ENCODE measurements around the gene KCNAB1.
A peak's percentile ranks its signal among the peaks of the same experiment; 100 is the strongest.

Gene KCNAB1

GRCh38 chr3:156140001-156140595 lies 19.7 kb downstream of the KCNAB1 start:
- DNase-seq: no peak

- no peak for DNase-seq
These were observed 22.3 kb downstream of the KCNAB1 start for GRCh38 chr3:156142702-156143101.

DNA sequence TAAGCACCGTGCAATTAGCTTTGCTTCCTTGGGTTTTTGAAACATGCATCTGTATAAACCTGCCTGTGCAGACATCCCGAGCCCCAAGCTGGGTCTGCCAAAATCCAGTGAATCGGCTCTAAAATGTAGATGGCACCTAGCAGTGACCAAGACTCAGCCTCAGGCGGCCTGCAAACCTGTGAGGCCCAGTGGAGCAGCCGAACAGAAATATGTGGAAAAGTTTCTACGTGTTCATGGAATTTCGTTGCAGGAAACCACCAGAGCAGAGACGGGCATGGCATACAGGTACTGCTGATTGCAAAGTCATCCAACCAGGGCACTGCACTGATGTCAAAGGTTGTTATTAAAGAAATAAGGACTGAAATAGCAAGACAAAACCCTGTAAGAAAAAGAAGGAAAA lies 22.8 kb downstream of the KCNAB1 start:
- DNase-seq: no peak

DNA sequence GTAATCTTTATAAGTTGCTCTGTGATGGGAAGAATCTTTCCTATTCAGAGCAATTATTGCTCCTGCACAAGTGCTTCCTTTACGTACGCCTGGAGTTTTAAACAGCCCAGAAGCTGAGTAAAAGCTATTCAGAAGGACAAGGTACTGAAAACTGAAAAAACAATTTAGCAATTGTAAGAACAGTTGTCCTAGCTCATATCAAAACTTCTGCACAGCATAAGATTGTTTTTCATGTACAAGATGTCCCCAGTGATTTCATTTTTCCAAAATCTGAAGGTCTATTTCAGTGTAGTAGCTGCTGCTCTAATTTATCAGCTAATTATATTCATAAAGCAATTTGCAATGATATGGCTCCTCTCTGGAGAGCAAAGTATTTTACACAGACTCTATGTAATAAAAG lies 23.7 kb downstream of the KCNAB1 start:
- DNase-seq: no peak

DNA sequence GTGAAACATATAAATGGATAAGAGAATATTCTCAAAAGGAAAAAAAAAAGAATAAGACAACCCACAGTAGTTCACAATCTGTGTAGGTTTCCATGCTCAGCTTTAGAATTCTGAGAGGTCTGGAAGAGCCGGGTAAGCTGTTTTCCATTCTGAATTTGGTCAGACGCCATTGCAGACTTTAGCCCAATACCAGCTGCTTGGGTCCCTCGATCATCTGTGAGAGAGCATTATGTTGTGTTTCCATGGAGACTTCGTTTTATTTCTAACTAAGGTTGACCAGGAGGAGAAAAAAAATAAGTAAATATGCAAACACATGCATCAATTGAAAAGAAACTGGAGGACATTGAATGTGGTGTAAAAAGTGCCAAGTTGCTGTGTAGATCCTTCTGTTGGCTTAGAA lies 25.5 kb downstream of the KCNAB1 start:
- DNase-seq: no peak

- DNase-seq: no peak
These were observed 28.1 kb downstream of the KCNAB1 start for GRCh38 chr3:156148345-156148945.

DNA sequence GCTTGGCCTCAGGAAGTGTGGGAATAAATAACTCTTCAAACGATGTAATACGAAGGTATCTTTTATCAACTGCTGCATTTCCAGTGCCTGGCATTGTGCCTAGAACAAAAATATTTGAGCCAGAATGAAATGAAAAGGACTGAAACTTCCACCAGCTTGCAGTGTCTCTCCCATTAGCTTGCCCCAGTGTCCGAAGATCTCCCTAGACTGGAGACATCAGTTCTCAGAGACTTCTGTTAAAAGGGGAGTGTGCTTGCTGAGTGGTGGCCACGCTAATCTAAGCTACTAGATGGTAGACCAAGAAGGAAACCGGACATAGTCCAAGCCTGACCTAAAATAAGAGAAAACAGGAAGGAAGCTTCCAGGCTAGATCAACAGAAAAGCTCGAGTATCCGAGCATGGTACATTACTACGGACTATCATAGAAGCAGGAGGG lies 28.6 kb downstream of the KCNAB1 start:
- peak; percentile 68 for DNase-seq

DNA sequence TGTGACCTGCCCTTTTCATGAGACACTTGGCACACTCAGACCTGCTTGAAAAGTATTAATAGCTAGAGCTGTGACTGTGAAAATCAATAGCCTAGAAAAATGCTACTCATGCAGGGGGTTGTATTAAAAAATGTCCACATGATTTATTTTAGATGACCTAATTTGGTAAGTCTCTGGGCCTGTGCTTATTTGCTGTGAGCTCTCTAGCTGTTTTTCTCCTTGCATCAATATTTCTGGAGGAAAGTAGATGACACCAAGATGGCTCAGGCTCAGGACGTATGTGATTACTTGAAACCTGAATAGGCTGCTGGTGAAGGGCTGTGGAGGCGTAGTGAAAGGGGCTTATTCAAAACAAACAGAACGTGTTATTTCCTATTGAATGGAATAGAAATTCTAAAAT lies 29.5 kb downstream of the KCNAB1 start:
- DNase-seq: no peak

DNA sequence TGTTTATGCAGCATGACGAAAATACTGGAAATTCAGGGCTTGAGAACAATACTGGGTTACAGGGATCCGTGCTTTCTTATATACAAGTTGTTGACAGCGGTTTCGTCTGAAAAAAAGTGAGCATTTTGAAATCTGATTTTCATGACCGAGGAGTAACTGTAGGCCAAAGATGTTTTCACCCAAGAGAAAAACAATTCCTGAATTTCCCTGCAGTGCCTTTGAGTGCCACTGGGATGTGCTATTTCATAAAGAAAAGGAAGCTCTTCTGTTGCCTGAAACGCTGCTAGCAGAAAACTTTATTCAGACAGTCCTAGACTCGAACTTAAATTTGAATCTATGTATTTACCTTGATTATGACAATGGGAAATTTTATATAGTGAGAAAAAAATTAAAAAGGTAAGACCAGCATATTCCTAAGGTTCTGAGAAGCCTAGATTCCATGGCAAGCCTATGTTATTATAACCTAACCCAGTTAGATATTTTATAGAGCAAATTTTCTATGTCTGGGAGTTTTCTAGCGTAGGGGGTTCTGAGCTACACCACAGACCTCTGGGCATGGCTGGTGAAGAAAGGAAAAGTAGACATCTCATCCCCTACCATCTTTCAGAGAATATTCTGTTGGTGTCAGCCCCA lies 30.2 kb downstream of the KCNAB1 start:
- peak; percentile 59 for DNase-seq

GRCh38 chr3:156151824-156152428 lies 31.5 kb downstream of the KCNAB1 start:
- peak; percentile 49 for DNase-seq

GRCh38 chr3:156158656-156159295 lies 38.4 kb downstream of the KCNAB1 start:
- no peak for DNase-seq

GRCh38 chr3:156160647-156161046 lies 40.3 kb downstream of the KCNAB1 start:
- no peak for DNase-seq

DNA sequence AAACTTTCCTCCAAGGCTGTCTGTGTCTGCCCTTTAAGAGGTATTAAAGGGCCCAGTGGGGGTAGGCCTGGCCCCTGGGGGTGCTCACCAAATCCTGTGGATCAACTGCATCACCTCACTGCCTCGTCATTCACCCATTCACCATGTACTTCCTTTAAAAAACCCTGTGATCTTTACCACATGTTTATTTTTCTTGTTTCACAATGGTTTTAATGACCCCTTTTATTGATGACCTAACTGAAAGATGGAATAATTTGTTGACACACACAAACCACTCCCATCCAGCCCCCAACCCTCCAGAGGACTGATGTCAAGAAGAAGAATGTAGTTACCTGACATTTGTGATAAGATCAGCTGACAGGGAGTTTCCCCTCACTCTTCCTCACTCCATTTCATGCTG lies 40.8 kb downstream of the KCNAB1 start:
- DNase-seq: no peak

DNA sequence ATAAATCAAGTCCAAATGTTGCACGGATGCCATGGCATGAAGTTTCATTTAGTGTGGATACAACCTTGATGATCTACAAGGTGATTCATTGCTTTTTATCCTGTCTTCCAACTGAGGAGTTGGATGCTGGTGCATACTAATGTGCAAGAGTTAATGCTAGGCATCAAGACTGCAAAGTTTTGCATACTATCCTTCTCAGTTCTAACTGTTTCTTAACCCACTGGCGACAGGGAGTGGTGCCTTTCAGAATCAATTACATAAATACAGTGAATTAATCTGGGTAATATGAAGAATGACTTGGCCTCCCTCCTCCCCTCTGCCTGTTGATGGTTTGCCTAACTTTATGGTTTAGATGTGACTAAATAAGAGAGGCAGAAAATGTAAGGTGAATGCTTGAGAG lies 43.5 kb downstream of the KCNAB1 start:
- no peak for DNase-seq

DNA sequence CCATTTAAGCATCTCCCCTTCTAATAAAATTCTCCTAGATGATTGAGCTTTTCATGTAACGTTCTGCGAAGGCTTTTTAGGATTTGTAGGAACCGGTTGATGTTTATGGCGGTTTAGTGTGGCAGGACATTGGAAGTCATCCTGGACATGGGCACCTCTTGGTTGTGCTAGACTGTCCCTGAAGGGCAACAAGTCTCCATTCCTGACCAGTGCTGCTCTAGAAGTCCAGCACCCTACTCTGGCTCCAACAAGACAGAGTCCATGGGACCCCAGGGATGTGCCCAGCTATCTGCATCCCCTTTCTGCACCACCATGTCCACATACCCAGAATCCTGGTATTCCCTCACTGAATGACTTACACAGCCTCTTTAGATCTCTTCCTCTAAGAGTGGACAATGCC lies 46.4 kb downstream of the KCNAB1 start:
- no peak for DNase-seq

GRCh38 chr3:156170571-156170970 lies 50.2 kb downstream of the KCNAB1 start:
- no peak for DNase-seq

- DNase-seq: no peak
These were observed 51.2 kb downstream of the KCNAB1 start for GRCh38 chr3:156171281-156172267.

- DNase-seq: no peak
These were observed 52.2 kb downstream of the KCNAB1 start for GRCh38 chr3:156172536-156172935.

DNA sequence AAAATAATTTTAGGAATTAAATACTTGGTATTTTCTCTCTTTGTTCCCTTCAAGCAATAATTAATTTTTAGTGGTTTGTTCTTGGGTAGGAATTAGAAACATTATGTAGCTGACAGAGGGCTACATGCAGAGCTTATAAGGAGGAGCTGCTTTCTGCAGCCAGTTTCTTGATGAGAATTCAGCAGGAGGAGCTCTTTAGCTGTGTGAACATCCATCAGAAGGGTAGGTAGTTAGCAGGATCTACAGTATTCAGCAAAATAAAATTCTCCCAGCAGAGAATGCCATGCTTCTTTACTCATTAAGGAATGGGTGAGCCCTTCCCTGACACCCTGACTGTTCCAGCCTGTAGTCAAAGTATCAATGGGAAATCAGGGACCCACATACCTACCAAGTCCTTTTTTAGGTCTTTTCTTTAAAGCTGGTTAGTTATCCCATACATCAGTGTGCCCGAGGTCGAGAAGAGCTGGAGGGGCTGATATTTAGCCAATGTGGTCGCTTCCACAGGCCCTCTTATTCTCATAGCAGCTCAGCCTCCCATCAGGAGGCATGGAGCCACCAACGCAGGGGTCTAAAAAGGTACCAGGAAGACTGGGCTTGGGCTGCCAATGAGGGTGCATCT lies 54.0 kb downstream of the KCNAB1 start:
- no peak for DNase-seq

- DNase-seq: no peak
These were observed 55.2 kb downstream of the KCNAB1 start for GRCh38 chr3:156175570-156175969.

- no peak for DNase-seq
These were observed 55.7 kb downstream of the KCNAB1 start for GRCh38 chr3:156176048-156176447.

GRCh38 chr3:156176629-156177210 lies 56.3 kb downstream of the KCNAB1 start:
- DNase-seq: no peak

Data from hematopoietic multipotent progenitor cell treated with erythropoietin and hydrocortisone succinate and interleukin-3 and kit ligand, for 8 days (in vitro differentiated cells).